DMS114 treated with DMSO at 0.1 percent for 48 hours (cell line): ENCODE results near the gene BAHCC1.

Experiments
- DNase-seq: peaks from one replicate; lab custom pipeline; 2025; ENCODE audit not compliant: unreplicated experiment; lab: John Stamatoyannopoulos, UW

The BAHCC1 gene

DNA sequence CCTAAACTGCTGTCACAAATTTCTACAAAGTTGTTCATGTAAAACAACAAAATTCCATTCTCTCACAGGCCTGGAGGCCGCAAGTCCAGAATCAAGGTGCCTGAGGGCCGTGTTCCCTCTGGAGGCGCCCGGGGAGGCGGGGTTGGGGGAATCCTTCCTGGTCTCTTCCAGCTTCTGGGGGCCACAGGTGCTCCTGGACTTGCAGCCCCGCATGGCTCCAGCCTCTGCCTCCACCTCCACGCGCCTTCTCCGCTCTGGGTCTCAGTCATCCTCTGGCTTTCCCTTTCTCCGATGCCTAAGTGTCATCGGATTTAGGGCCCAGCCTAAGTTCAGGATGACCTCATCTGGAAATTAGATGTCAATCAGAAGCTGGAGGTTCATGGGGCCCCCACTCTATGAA, 28.6 kb upstream of the BAHCC1 start:
- no peak for DNase-seq

DNA sequence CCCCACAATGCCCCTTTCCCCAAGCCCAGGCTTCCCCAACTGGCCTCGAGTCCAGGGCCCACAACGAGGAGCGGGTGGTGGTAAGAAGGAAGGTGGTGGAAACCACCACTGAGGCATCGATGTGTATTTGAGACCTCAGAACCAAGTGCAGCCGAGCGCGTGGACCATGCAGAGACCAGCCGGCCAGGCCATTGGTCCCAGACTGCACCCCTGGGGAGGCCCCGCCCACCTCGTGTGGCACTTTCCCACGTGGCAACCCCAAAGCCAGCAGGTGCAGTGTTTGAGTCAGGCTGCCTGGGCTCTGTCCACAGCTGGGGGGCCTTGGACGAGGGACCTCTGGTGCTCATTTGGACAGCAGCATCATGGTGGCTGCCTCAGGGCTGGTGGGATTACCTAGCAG, 28.1 kb upstream of the BAHCC1 start:
- no peak for DNase-seq

DNA sequence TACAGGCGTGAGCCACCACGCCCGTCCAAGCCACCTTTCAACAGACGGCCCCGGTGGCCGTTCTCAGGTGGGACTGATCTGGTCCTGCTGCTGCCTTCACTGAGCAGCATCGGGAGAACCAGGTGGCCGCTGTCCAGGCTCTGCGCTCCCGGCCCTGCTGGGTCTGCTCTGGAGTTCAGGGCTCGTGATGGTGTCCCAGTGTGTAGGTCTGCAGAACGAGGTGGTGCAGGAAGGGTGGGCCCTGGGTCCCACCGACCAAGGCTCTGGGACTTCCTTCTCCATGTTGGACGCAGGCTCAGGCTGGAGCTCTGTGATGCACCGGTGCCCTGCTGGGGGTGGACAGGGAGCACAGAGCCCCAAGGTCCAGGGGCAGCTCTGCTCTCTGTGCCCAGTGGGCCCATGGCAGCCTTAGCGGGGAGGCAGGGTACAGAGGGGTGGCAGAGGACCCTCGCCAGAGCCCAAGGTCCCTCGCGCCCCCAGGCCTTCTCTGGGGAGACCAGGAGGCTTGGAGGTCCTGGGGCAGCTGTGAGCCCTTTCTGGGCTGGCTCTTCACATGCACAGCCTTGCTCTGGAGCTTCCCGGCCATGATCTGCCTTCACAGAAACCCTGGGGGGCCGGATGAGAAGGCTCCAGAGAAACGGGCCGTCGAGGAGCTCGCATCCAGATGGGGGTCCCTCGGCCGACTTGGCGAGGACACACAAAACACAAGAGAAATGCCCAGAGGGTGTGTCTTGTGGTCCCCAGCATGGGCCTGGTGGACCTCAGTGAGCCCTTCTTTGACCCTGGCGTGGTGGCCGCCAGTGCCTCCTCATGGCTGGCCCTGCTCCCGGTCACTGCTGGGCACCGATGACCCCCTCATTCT, 26.9 kb upstream of the BAHCC1 start:
- no peak for DNase-seq

DNA sequence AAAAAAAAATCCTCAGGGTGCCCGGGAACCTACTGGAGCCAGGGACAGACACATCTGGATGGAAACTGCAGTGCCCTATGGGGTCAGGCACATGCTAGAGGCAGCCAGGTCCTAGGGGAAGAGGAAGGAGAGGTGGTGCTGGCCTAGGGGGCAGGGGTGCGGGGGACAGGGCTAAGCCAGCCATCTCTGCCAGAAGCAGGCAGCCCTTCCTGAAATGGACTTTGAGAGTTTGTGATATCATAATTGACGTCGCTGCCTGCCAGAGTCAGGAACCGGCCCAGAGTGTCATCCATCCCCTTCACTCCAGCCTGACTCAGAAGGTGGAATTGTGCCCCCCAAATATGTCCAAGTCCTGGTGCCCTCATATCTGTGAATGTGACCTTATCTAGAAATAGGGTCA, 25.0 kb upstream of the BAHCC1 start:
- no peak for DNase-seq

DNA sequence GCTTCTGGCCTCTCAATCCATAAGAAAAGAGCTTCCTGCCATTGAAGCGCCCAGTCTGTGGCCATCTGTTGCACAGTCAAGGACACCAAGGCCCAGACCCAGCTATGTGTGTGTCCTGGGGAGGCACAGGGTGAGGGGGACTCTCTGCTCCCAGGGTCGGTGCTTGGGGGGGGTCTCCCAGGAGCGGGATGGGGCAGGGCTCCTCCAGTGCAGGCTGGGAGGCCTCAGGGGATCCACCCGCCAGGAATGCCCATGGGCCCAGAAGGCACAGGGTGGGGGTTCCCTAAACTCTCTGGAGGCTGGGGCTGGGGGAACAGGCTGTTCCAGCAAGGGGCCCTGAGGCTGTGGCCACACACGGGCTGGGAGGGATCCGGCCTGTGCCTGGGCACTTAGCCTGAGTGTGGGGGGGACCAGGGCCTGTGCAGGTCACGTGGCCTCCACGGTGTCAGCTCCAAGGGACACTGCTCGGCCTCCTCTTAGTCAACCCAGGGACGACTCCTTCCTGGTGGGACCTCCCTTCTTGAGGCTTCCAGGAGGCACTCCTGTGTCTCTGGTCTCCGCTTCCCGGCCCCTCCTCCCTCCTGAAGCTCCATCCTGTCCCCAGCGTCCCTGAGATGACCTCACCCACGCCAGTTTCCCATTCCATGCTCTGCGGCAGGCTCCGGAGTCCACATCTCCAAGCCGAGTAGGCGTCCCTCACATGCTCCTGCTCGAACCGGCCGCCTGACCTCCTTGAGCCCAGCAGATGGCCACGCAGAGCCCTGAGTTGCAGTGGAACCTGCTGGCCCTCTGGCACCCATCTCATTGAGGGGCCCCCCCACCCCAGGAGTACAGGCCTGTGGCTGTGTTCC, 23.1 kb upstream of the BAHCC1 start:
- DNase-seq = peak; percentile 20

DNA sequence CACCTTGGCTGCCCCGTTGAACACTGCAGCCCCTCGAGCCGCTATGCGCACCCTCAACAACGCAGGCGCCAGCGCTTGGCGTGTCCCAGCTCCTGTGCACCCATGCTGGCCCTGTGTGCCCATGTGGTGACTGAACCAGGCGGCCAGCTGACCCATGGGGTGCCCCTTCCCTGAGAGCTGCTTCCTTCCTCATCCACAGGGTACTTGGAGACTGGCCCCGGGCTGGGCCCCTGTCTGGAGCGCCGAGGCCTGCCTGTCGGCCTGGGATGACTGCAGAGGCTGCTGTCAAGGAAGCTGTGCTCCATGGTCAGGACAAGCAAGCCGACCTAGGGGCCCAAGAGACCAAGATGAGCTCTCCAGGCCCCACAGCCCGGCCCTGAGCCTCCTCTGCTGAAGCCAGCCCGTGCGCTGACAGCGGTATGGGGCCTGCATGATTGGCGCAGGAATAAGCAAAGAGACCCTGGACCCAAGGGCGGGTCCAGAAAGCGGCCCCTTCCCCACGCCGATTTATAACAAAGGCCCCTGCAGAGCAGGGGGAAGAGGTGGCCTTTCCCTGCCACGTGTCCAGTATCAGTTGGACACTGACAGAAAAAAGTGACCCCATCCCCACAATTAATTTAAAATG, 21.6 kb upstream of the BAHCC1 start:
- DNase-seq = no peak

DNA sequence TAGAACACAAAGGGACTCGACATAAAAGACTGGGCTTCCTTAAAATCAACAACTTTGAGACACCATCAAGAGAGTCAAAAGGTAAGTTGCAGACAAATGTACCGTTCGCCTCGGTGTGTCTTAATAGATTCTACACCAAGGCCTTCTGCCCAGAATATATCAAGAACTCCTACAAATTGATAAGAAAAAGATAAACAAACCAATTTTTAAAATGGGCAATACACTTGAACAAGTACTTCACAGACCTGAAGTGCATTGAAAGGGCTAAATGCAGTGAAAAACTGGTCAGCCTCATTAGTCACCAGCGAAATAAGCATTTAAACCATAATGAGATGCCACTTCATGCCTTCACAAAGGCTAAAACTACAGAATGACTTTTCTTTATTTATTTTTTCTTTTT, 20.4 kb upstream of the BAHCC1 start:
- no peak for DNase-seq

DNA sequence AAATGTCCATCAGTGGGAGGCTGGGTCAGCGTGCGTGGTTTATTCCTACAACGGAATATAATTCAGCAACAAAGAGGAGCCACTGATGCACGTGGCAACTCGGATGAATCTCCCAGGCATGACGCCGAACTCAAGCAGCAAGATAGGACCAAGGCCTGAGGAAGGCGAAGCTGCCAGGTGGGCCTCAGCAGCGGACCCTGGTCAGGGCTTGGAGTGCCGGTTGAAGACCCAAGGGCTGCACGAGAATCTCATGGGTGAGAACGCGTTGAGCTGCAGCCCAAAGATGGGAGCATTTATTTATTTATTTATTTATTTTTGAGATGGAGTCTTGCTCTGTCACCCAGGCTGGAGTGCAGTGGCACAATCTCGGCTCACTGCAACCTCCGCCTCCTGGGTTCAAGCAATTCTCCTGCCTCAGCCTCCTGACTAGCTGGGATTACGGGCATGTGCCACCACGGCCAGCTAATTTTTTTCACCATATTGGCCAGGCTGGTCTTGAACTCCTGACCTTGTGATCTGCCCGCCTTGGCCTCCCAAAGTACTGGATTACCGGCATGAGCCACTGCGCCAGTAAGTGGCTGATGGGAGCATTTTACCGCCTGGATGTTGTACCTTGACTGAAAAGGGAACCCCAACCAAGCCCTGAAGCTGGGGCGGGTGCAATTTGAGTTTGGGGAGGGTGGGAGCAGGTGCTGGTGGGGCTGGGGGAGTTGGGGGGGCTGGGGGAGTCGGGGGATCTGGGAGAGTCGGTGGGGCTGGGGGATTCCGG, 18.1 kb upstream of the BAHCC1 start:
- no peak for DNase-seq

DNA sequence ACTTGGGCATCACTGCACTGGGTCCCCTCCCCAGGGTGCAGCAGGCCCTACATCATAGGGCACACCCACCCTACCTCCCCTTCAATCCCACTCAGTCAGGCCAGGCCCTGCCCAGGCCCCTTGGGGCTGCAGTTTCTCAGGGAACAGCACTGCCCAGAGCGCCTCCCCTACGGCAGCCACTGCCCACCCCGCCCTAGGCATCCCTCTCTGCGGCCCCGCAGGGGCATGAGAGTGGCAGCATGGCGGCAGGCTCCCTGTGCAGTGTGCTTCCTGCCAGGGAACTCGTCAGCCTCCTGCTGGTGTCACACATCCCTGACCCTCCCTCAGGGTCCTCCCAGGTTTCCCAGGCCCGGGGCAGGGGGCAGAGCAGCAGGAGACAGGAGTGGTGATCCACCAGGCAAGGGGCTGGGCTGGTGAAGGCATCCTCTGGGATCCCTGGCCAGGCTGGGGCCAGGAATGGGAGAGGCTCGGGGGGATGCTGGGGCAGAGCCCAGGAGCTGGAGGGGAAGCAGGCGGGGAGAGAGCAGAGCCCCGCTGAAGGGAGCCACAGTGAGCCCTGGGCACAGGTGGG, 16.2 kb upstream of the BAHCC1 start:
- DNase-seq = no peak

DNA sequence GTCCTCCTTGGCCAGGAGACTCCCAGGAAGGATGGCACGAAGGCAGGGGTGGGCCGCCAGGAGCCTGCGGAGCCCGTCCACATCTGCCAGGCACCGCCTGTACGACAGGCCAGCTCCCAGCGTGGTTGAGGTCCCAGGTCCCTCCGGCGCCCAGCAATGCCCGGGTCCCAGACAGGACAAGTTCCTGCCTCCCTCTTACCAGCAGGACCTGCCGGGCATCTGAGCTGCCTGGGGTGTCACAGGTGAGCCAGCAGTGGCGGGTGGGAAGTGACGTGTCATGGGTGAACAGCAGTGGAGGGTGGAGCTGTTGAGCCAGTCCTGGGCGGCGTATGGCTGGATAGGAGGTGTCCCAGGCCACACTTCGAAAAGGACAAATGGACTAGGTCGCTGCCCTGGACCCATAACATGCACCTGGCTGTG, 15.7 kb upstream of the BAHCC1 start:
- no peak for DNase-seq

DNA sequence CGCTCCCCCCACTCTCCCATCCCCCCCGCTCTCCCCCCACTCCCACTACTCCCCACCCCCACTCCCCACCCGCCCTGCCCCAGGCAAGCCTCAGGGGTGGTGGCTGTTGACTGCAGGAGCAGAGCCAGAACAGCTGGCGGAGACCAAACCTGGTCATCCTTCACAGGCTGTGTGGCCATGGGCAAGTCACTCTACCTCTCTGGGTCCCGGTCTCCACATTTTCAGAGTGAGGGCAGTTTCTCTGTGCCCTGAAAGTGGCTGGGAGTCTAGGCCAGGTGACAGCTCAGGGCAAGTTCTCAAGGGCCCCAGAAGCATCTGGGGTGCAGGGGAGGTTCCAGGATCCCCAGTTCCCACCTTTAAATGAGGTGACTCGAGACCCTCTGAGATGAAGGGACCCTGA, 15.1 kb upstream of the BAHCC1 start:
- DNase-seq = no peak

DNA sequence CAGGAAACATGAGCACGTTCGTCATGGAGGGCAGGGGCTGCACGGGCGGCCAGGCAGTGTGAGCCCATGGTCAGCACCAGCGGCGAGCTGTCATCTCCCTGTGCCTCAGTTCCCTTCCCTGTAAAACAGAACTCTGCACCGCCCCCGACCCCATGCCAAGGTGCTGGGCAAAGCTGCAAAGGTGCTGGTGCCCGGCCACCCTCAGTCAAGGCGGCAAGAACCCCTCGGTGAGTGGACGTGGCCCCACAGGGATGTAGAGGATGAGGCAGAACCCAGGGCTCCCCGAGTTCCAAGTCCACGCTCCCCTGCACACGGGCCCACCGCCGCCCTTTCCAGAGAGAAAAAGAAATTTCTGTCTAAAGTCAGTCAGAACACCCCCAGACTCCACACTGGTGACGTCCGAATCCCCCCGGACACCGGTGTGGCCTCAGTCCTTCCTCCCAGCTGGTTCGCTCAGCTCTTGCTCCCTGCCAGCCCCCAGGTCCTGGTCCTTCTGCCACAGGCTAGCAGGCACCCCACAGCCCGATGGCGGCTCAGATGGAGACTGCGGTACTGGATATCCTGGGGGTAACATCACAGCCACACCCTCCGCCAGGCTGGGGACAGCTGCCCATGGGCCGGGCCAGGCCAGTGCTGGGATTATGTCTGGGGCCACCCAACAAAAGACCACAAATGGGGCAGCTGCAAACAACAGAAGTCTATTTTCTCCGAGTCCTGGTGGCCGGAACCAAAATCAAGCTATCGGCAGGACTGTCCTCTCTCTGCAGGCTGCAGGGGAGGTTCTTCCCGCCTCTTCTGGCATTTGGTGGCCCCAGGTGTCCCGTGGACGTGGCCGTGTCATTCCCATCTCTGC, 14.4 kb upstream of the BAHCC1 start:
- no peak for DNase-seq

DNA sequence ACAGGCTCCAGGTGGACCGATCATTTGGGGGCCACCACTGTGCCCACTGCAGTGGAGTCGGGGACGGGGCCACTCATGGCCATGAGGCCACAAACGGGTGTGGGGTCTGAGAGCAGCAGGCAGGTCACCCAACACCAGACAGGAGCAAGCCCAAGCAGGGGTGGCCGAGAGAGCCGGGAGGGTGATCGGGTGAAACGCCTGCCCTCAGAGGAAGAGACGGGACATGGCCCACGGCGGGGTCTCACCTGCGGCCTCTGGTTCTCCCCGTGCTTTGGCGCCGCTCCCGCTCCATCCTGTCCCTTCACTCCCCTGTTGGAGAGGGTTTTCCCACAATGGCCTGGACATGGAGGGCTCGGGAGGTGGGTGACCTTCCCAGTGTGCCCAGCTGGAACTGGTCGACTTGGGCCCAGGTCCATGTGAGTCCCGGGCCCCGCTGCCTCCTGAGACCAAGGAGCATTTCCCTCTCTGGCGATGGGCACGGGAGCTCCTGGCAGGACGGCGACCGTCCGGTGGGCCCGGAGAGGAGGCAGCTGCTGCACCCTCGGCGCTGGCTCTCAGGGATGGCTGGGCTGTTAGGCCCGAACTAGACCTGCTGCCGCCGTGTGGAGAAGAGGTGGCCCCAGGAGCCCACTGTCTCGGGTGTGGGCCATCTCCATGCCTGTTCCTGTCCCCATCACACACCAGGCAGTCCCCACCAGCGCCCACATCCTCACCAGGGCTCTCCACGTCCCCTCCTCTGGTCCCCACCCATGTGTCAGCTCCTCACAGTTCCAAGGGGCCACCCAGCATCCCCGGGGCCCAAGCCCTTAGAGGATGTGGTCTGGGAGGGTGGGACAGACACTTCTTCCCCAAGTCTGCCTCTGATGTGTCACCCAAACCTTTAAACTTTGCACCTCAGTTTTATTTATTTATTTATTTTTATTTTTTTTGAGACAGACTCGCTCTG, 13.4 kb upstream of the BAHCC1 start:
- DNase-seq = no peak

DNA sequence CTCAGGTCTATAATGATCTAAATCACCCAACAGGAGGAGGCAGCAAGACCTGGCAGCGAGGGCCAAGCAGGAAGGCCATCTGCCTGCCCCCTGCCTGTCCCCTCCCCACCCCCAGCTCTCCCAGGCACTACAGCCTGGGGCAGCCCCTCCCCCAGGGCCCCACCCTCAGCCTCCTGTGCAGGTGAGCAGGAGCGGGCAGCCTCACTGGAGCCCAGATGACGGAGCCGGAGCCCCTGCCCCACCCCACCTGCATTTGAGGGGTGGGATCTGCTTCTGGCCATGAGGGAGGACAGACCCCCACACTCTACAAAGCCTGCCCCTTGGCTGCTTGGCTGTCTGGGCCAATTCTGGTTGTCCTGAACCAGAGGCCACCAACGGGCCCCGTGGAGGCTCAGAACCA, 12.4 kb upstream of the BAHCC1 start:
- DNase-seq = no peak

DNA sequence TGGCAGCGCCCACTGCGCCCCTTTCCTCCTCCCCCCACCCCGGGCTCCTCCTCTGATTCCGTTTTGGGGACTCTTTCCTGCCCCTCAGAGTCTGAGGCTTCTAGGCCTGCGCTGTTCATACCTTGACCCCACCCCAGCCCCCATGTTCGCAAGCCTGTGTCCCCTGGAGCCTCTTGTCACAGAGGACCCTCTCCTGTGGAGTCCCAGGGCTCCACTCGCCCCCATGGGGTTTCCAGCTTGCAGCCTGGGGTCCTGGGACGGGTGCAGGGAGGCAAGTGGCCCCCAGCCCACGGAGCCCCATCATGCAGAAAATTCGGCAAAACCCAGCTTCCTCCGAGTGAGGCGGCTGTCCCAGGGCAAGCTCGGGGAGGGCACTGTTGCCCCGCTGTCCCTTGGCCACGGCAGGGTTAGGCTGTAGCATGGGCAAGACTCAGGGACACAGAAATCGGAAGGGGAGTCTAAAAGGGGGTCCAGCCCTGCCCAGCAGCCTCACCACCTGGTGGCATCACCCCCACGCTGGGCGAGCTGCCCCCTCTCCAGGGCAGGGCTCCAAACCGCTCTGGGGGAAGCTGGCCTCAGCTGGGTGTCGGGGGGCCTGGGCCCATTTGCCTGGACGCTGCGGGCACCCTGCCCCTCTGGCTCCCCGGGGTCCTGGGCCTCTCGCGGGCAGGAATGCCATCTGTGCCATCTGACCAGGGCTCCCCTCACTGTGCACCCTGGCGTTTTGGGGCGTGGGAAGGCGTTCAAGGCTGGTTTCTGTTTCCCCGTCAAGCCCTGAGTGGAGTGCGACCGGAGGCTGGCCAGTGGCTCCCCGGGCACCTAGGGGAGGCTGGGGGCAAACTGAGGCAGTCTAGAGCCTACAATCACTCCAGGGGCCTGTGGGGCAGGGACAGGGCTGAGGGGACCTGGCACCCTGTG, 11.5 kb upstream of the BAHCC1 start:
- DNase-seq = no peak

DNA sequence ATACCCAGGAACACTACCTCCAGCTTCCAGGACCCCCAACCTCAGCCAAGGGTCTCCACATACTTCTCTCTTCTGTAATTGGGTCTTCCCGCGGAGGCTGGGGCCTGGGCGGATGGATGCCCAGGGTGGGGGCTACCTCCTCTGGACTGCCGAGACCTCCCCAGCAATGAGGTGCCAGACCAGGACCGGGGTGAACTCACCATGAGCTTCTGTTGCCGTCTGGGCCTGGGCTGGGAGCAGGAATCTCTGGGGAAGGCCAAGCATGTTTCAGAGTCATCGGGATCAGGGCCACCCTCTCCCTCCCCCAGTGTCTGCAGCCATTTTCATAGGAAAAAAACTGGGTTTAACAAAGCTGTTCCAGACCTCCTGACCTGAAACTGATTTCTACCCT, 10.3 kb upstream of the BAHCC1 start:
- DNase-seq = no peak

DNA sequence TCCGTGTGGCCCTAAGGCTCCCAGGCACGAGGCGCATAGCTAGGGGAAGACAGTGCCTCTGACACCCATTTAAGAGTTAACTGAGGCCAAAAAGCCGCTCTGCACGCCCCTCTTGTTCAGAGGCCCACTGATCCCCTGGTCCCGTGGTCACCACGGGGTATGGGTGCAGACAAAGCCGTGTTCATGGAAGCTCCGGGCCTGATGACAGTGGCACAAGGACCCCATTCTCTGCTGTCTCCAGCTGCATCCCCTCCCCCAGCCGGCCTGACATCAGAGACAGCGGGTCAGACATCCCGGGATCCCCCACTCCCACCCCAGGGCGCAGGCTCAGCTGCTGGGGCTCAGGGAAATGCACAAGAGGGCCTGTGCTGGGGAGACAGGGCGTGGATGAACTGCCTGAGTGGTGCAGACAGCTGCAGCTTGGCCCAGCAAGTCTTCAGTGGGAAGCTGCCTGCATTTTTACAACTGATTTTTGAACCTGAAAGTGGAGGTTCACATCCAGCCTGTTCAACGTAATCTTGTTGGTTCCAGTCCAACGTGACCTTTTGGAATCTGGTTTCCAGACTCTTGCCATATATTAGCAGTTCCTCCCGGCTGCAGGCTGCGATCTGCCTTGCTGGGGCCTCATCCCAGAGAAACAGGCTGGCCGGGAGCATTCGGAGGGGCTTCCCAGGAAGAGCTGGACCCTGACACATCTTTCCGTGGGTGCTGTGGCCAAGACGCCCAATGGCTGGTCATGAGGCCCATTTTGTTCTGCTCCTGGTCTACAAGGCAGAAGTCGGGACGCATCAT, 9.7 kb upstream of the BAHCC1 start:
- no peak for DNase-seq
